GM23338 (cell line): ENCODE results near the gene TAF15. TPM values are rescaled to one million over a fixed set of nuclear protein-coding genes. Genes with fewer than 3 reads are reported as not detected.

ENCODE experiments used
- ATAC-seq: fragments of 200-7000 bp; cut with Tn5 transposase; 3 replicates; pipeline ENCODE4 v1.9.1; 2020
- DNase-seq: peaks from one replicate; pipeline ENCODE4 v3.0.0-alpha.2; 2015; ENCODE audit warnings: low spot score
- H2AFZ ChIP-seq: fragments of 200-600 bp; sonication (generic); 2 replicates; pipeline ENCODE4 v1.8.0; 2016; ENCODE audit warnings: antibody characterized with exemption, mild to moderate bottlenecking, moderate library complexity
- H3F3A ChIP-seq: fragments of 200-600 bp; sonication (generic); replicated peaks from 2 replicates; pipeline ENCODE4 v1.8.0; 2017; ENCODE audit warnings: antibody characterized with exemption, mixed run types, low read depth
- H3K27ac ChIP-seq: fragments of 200-600 bp; sonication (generic); 2 replicates; pipeline ENCODE4 v1.6.1; 2016; ENCODE audit warnings: low read depth
- H3K27me3 ChIP-seq: fragments of 200-600 bp; sonication (generic); 2 replicates; pipeline ENCODE4 v1.8.0; 2016; ENCODE audit warnings: mild to moderate bottlenecking, mixed run types, moderate library complexity; ENCODE audit not compliant: insufficient read depth
- H3K36me3 ChIP-seq: fragments of 200-600 bp; sonication (generic); 2 replicates; pipeline ENCODE4 v1.8.0; 2016; ENCODE audit warnings: mild to moderate bottlenecking; ENCODE audit not compliant: insufficient read depth
- H3K4me1 ChIP-seq: fragments of 200-600 bp; sonication (generic); 2 replicates; pipeline ENCODE4 v1.8.0; 2016; ENCODE audit warnings: mild to moderate bottlenecking, moderate library complexity; ENCODE audit not compliant: insufficient read depth
- H3K4me2 ChIP-seq: fragments of 200-600 bp; sonication (generic); 2 replicates; pipeline ENCODE4 v1.7.1; 2017; ENCODE audit warnings: mixed run types
- H3K4me3 ChIP-seq: fragments of 200-600 bp; sonication (generic); 2 replicates; pipeline ENCODE4 v1.6.1; 2016; ENCODE audit warnings: mixed run types
- H3K79me2 ChIP-seq: fragments of 200-600 bp; sonication (generic); replicated peaks from 2 replicates; pipeline ENCODE4 v1.8.0; 2017; ENCODE audit warnings: mild to moderate bottlenecking; ENCODE audit not compliant: insufficient read depth
- H3K9me2 ChIP-seq: fragments of 200-600 bp; sonication (generic); 2 replicates; pipeline ENCODE4 v1.8.0; 2017; ENCODE audit not compliant: insufficient read depth
- H4K20me1 ChIP-seq: fragments of 200-600 bp; sonication (generic); replicated peaks from 2 replicates; pipeline ENCODE4 v1.8.0; 2017; ENCODE audit warnings: mild to moderate bottlenecking; ENCODE audit not compliant: insufficient read depth
- H3K27ac Mint-ChIP-seq: 2 replicates; pipeline ENCODE4 v1.8.0; 2020; ENCODE audit warnings: inconsistent platforms, mild to moderate bottlenecking, moderate library complexity, mixed read lengths
- H3K27me3 Mint-ChIP-seq: 3 replicates; pipeline ENCODE4 v1.8.0; 2022; ENCODE audit warnings: low read depth, mild to moderate bottlenecking, moderate library complexity, mixed read lengths, inconsistent platforms; ENCODE audit not compliant: insufficient read depth, poor library complexity
- H3K36me3 Mint-ChIP-seq: 3 replicates; pipeline ENCODE4 v1.8.0; 2021; ENCODE audit warnings: low read depth, mild to moderate bottlenecking, inconsistent platforms, moderate library complexity, mixed read lengths
- H3K4me1 Mint-ChIP-seq: 3 replicates; pipeline ENCODE4 v1.8.0; 2020; ENCODE audit warnings: mild to moderate bottlenecking, inconsistent platforms, mixed read lengths
- H3K4me3 Mint-ChIP-seq: 3 replicates; pipeline ENCODE4 v1.8.0; 2021; ENCODE audit warnings: moderate library complexity, mild to moderate bottlenecking, inconsistent platforms, mixed read lengths
- H3K9me3 Mint-ChIP-seq: 3 replicates; pipeline ENCODE4 v1.8.0; 2020; ENCODE audit warnings: moderate library complexity, mild to moderate bottlenecking, inconsistent platforms, mixed read lengths
- CREB1 ChIP-seq: fragments of 250-450 bp; sonication (Bioruptor Pico); IDR thresholded peaks from 2 replicates; pipeline ENCODE4 v1.5.0; 2020; ENCODE audit warnings: low read depth, mild to moderate bottlenecking, moderate library complexity
- EZH2 ChIP-seq: fragments of 200-600 bp; sonication (generic); IDR thresholded peaks from one replicate; pipeline ENCODE4 v1.8.0; 2017; ENCODE audit warnings: antibody characterized with exemption, mild to moderate bottlenecking, low read depth; ENCODE audit not compliant: unreplicated experiment
- EZH2phosphoT487 ChIP-seq: fragments of 200-600 bp; sonication (generic); IDR thresholded peaks from one replicate; pipeline ENCODE4 v1.8.1; 2018; ENCODE audit warnings: antibody characterized with exemption; ENCODE audit not compliant: unreplicated experiment
- NANOG ChIP-seq: IDR thresholded peaks from 2 replicates; pipeline ENCODE4 v1.6.1; 2016; ENCODE audit warnings: antibody characterized with exemption, borderline replicate concordance
- POLR2AphosphoS5 ChIP-seq: IDR thresholded peaks from 2 replicates; pipeline ENCODE4 v1.6.1; 2016; ENCODE audit warnings: antibody characterized with exemption, low read depth
- STAT1 ChIP-seq: IDR thresholded peaks from one replicate; pipeline ENCODE4 v1.6.1; 2016; ENCODE audit warnings: antibody characterized with exemption; ENCODE audit not compliant: unreplicated experiment
- ZNF114 ChIP-seq: fragments of 250-450 bp; sonication (Bioruptor Pico); IDR thresholded peaks from 2 replicates; pipeline ENCODE4 v1.5.0; 2020; ENCODE audit warnings: mild to moderate bottlenecking, moderate library complexity
- polyA plus RNA-seq: library from polyadenylated mRNA; unstranded; fragments of >200 nt; fragmentation: Nextera tagmentation; extraction: Ambion mirVana; gene quantifications from 2 replicates; pipeline ENCODE4 v1.2.1, GENCODE V29; 2016
- total RNA-seq: library from RNA; depleted of rRNA; stranded (reverse); fragments of >200 nt; shearing (Covaris generic); gene quantifications from 2 replicates; pipeline ENCODE4 v1.2.3, GENCODE V29; 2014
- TF ChIP-seq, protein P1 (sequence below): fragments of 250-450 bp; sonication (Bioruptor Pico); IDR thresholded peaks from 2 replicates; pipeline ENCODE4 v1.5.0; 2020; ENCODE audit warnings: mild to moderate bottlenecking, moderate library complexity
- TF ChIP-seq, protein P2 (sequence below), 2 experiments: fragments of 200-600 bp in 1 of 2; sonication (generic) in 1 of 2; conservative IDR thresholded peaks; 2 replicates each; pipeline versions ENCODE4 v1.5.1 to v1.6.1; 2016 to 2017; ENCODE audit warnings: antibody characterized with exemption in 2 of 2, low read depth in 2 of 2, mild to moderate bottlenecking in 2 of 2, moderate library complexity in 1 of 2
- TF ChIP-seq, protein P3 (sequence below): IDR thresholded peaks from 2 replicates; pipeline ENCODE4 v1.6.1; 2016; ENCODE audit warnings: antibody characterized with exemption

Gene TAF15
- total and polyA plus RNA-seq, 2 experiments from 2014 or later, result 33.8 to 109 TPM

DNA sequence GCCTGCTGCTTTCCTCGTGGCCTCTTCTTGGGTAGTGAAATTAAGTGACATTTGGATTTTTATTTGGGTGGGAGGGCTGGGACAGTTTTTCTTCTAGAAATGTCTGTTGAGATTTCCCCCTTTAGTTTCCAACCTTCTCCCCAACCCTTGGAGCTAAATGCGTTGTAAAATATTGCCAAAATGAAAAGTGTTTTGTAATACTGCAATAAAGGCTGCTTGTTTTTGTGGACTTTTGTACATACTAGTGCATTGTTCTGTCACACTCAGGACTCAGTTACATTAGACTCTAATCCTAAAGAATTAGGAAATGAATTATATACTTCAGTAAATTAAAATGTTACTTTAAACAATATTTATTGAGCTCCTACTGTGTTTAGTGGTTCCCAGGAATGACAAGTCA is 37.7 kb downstream of the TAF15 start:
- Histone ChIP-seq H3K27me3 (no peaks in the 10 kb centered on the region), H2AFZ (no peak overlapping the region), H3K79me2 (peaks cover 8% of the 10 kb centered on the region; the same call in 1 of the 2 replicates), H3K4me3 (no peak overlapping the region), H3K9me2 (no peaks in the 10 kb centered on the region), H3F3A (peaks cover 24% of the 10 kb centered on the region), H3K36me3 (peaks cover 53% of the 10 kb centered on the region), H4K20me1 (peaks cover 36% of the 10 kb centered on the region), H3K4me1 (no peaks in the 10 kb centered on the region), H3K4me2 (no peak overlapping the region), H3K27ac (no peak overlapping the region)
- Mint-ChIP-seq H3K4me1 (peaks cover 9% of the 10 kb centered on the region), H3K36me3 (peaks cover 76% of the 10 kb centered on the region), H3K9me3 (no peaks in the 10 kb centered on the region; the same call in 2 of the 3 replicates), H3K4me3 (no peak overlapping the region), H3K27ac (no peak overlapping the region), H3K27me3 (peaks cover 15% of the 10 kb centered on the region)
- DNase-seq (no peak), ATAC-seq (no peak)
- TF ChIP-seq NANOG (no peak), EZH2phosphoT487 (no peak), STAT1 (no peak), EZH2 (no peak), POLR2AphosphoS5 (no peak)

DNA sequence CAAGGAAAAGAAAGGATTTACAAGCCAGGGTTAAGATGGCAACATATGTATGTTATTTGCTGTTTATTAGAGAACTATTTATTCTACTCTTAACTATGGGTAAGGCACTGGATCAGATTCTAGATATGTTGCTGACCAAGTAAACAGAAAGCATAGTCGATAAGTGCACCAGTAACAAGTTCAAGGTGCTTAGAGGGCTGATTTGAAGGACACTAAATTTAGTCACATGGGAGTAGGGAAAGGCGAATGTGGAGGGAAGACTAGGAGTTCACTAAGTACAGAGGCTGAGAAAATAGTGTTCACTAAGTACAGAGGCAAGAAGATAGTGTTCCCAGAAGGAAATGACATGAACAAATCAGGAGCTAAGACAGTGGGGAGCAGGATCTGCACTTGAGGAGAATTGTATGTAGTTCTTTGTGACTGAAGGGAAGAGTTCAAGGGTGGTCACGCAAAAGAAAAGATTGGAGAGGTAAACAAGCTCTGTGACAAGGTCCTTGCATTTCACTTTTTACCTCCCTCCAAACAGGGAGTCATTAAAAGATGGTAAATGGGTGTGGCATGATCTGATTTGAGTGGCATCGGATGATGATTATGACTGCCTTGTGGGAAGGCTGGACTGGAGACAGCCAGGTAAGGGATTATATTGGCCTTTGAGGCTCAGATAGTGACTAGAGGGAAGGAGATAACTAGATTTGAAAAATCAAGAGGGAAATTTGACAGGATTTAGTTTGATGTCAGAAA is 38.5 kb downstream of the TAF15 start:
- Histone ChIP-seq H3K27ac (peak overlapping the region; percentile 37; the same call in 1 of the 2 replicates), H3K9me2 (no peaks in the 10 kb centered on the region), H3K4me3 (no peak overlapping the region), H3K4me1 (no peaks in the 10 kb centered on the region), H4K20me1 (peaks cover 29% of the 10 kb centered on the region), H3K27me3 (no peaks in the 10 kb centered on the region), H3K79me2 (peaks cover 8% of the 10 kb centered on the region; the same call in 1 of the 2 replicates), H3F3A (peaks cover 24% of the 10 kb centered on the region), H3K4me2 (no peak overlapping the region), H3K36me3 (peaks cover 45% of the 10 kb centered on the region), H2AFZ (no peak overlapping the region)
- H3K27ac Mint-ChIP-seq, result no peak overlapping the region
- H3K27me3 Mint-ChIP-seq, result peaks cover 15% of the 10 kb centered on the region
- DNase-seq (no peak), ATAC-seq (no peak)
- H3K9me3 Mint-ChIP-seq, result no peaks in the 10 kb centered on the region; the same call in 2 of the 3 replicates
- peaks cover 9% of the 10 kb centered on the region for H3K4me1 Mint-ChIP-seq
- peaks cover 68% of the 10 kb centered on the region for H3K36me3 Mint-ChIP-seq
- H3K4me3 Mint-ChIP-seq, result no peak overlapping the region
- no peak for TF ChIP-seq STAT1
- TF ChIP-seq ZNF114 (CRISPR knock-in tag), result no peak
- TF ChIP-seq, protein P1, sequence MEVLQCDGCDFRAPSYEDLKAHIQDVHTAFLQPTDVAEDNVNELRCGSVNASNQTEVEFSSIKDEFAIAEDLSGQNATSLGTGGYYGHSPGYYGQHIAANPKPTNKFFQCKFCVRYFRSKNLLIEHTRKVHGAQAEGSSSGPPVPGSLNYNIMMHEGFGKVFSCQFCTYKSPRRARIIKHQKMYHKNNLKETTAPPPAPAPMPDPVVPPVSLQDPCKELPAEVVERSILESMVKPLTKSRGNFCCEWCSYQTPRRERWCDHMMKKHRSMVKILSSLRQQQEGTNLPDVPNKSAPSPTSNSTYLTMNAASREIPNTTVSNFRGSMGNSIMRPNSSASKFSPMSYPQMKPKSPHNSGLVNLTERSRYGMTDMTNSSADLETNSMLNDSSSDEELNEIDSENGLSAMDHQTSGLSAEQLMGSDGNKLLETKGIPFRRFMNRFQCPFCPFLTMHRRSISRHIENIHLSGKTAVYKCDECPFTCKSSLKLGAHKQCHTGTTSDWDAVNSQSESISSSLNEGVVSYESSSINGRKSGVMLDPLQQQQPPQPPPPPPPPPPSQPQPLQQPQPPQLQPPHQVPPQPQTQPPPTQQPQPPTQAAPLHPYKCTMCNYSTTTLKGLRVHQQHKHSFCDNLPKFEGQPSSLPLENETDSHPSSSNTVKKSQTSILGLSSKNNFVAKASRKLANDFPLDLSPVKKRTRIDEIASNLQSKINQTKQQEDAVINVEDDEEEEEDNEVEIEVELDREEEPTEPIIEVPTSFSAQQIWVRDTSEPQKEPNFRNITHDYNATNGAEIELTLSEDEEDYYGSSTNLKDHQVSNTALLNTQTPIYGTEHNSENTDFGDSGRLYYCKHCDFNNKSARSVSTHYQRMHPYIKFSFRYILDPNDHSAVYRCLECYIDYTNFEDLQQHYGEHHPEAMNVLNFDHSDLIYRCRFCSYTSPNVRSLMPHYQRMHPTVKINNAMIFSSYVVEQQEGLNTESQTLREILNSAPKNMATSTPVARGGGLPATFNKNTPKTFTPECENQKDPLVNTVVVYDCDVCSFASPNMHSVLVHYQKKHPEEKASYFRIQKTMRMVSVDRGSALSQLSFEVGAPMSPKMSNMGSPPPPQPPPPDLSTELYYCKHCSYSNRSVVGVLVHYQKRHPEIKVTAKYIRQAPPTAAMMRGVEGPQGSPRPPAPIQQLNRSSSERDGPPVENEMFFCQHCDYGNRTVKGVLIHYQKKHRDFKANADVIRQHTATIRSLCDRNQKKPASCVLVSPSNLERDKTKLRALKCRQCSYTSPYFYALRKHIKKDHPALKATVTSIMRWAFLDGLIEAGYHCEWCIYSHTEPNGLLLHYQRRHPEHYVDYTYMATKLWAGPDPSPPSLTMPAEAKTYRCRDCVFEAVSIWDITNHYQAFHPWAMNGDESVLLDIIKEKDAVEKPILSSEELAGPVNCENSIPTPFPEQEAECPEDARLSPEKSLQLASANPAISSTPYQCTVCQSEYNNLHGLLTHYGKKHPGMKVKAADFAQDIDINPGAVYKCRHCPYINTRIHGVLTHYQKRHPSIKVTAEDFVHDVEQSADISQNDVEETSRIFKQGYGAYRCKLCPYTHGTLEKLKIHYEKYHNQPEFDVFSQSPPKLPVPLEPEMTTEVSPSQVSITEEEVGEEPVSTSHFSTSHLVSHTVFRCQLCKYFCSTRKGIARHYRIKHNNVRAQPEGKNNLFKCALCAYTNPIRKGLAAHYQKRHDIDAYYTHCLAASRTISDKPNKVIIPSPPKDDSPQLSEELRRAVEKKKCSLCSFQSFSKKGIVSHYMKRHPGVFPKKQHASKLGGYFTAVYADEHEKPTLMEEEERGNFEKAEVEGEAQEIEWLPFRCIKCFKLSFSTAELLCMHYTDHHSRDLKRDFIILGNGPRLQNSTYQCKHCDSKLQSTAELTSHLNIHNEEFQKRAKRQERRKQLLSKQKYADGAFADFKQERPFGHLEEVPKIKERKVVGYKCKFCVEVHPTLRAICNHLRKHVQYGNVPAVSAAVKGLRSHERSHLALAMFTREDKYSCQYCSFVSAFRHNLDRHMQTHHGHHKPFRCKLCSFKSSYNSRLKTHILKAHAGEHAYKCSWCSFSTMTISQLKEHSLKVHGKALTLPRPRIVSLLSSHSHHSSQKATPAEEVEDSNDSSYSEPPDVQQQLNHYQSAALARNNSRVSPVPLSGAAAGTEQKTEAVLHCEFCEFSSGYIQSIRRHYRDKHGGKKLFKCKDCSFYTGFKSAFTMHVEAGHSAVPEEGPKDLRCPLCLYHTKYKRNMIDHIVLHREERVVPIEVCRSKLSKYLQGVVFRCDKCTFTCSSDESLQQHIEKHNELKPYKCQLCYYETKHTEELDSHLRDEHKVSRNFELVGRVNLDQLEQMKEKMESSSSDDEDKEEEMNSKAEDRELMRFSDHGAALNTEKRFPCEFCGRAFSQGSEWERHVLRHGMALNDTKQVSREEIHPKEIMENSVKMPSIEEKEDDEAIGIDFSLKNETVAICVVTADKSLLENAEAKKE (CRISPR knock-in tag), result no peak
- TF ChIP-seq CREB1 (CRISPR knock-in tag), result no peak
- TF ChIP-seq EZH2, result no peak
- TF ChIP-seq POLR2AphosphoS5, result no peak
- no peak for TF ChIP-seq NANOG
- TF ChIP-seq, protein P2, sequence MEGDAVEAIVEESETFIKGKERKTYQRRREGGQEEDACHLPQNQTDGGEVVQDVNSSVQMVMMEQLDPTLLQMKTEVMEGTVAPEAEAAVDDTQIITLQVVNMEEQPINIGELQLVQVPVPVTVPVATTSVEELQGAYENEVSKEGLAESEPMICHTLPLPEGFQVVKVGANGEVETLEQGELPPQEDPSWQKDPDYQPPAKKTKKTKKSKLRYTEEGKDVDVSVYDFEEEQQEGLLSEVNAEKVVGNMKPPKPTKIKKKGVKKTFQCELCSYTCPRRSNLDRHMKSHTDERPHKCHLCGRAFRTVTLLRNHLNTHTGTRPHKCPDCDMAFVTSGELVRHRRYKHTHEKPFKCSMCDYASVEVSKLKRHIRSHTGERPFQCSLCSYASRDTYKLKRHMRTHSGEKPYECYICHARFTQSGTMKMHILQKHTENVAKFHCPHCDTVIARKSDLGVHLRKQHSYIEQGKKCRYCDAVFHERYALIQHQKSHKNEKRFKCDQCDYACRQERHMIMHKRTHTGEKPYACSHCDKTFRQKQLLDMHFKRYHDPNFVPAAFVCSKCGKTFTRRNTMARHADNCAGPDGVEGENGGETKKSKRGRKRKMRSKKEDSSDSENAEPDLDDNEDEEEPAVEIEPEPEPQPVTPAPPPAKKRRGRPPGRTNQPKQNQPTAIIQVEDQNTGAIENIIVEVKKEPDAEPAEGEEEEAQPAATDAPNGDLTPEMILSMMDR (conservative IDR thresholded peaks at IDR 0.05; ENCODE audit: low read depth in 2 of 2), result no peak
- TF ChIP-seq, protein P3, sequence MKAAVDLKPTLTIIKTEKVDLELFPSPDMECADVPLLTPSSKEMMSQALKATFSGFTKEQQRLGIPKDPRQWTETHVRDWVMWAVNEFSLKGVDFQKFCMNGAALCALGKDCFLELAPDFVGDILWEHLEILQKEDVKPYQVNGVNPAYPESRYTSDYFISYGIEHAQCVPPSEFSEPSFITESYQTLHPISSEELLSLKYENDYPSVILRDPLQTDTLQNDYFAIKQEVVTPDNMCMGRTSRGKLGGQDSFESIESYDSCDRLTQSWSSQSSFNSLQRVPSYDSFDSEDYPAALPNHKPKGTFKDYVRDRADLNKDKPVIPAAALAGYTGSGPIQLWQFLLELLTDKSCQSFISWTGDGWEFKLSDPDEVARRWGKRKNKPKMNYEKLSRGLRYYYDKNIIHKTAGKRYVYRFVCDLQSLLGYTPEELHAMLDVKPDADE, result no peak
- no peak for TF ChIP-seq EZH2phosphoT487
